H9 (cell line): ENCODE data around the gene S1PR2. TPM values are rescaled to one million over a fixed set of nuclear protein-coding genes. Genes with fewer than 3 reads are reported as not detected.

ENCODE experiments used
- DNase-seq: peaks from one replicate; pipeline ENCODE4 v3.0.0-alpha.2; 2017
- H2AFZ ChIP-seq: one replicate; pipeline ENCODE4 v1.6.1; 2013; ENCODE audit warnings: mild to moderate bottlenecking, low read length, control low read depth, moderate library complexity
- H2AK5ac ChIP-seq: 2 replicates; pipeline ENCODE4 v1.6.1; 2013; ENCODE audit warnings: low read length, control low read depth, mixed read lengths; ENCODE audit not compliant: insufficient read length
- H2BK120ac ChIP-seq: one replicate; pipeline ENCODE4 v1.6.1; 2013; ENCODE audit warnings: low read depth, mild to moderate bottlenecking, low read length, control low read depth, inconsistent platforms; ENCODE audit not compliant: poor library complexity, severe bottlenecking
- H2BK12ac ChIP-seq: 2 replicates; pipeline ENCODE4 v1.6.1; 2013; ENCODE audit warnings: low read length, control low read depth, mixed read lengths, low read depth; ENCODE audit not compliant: insufficient read length
- H2BK15ac ChIP-seq: 2 replicates; pipeline ENCODE4 v1.6.1; 2013; ENCODE audit warnings: low read depth, low read length, control low read depth
- H2BK20ac ChIP-seq: one replicate; pipeline ENCODE4 v1.6.1; 2013; ENCODE audit warnings: low read depth, mild to moderate bottlenecking, low read length, control low read depth, inconsistent platforms; ENCODE audit not compliant: poor library complexity, severe bottlenecking
- H2BK5ac ChIP-seq: 2 replicates; pipeline ENCODE4 v1.6.1; 2013; ENCODE audit warnings: low read length, control low read depth, mixed read lengths; ENCODE audit not compliant: insufficient read length
- H3K14ac ChIP-seq: 2 replicates; pipeline ENCODE4 v1.6.1; 2013; ENCODE audit warnings: low read length, control low read depth; ENCODE audit not compliant: insufficient read depth
- H3K18ac ChIP-seq: 2 replicates; pipeline ENCODE4 v1.6.1; 2013; ENCODE audit warnings: low read depth, mild to moderate bottlenecking, mixed read lengths, low read length, control low read depth; ENCODE audit not compliant: insufficient read length
- H3K23ac ChIP-seq: 2 replicates; pipeline ENCODE4 v1.6.1; 2013; ENCODE audit warnings: low read length, control low read depth, mixed read lengths, low read depth; ENCODE audit not compliant: insufficient read length
- H3K23me2 ChIP-seq: 2 replicates; pipeline ENCODE4 v1.6.1; 2013; ENCODE audit warnings: low read depth, mild to moderate bottlenecking, mixed read lengths, low read length, control low read depth; ENCODE audit not compliant: insufficient read length, poor library complexity, severe bottlenecking
- H3K27ac ChIP-seq: 2 replicates; pipeline ENCODE4 v1.5.1; 2013; ENCODE audit warnings: low read length, control low read depth, mixed read lengths, low read depth; ENCODE audit not compliant: insufficient read length
- H3K27me3 ChIP-seq: 2 replicates; pipeline ENCODE4 v1.6.1; 2013; ENCODE audit warnings: low read length, control low read depth, inconsistent platforms; ENCODE audit not compliant: insufficient read depth
- H3K4ac ChIP-seq: 2 replicates; pipeline ENCODE4 v1.6.1; 2013; ENCODE audit warnings: low read depth, mild to moderate bottlenecking, control low read depth, inconsistent platforms, low read length, moderate library complexity
- H3K4me1 ChIP-seq: 2 replicates; pipeline ENCODE4 v1.6.1; 2013; ENCODE audit warnings: low read length, control low read depth, inconsistent platforms; ENCODE audit not compliant: insufficient read depth
- H3K4me2 ChIP-seq: 2 replicates; pipeline ENCODE4 v1.6.1; 2013; ENCODE audit warnings: low read length, control low read depth, mixed read lengths; ENCODE audit not compliant: insufficient read length, insufficient read depth
- H3K56ac ChIP-seq: 2 replicates; pipeline ENCODE4 v1.6.1; 2013; ENCODE audit warnings: low read depth, mild to moderate bottlenecking, mixed read lengths, low read length, control low read depth; ENCODE audit not compliant: insufficient read length
- H3K79me1 ChIP-seq: 2 replicates; pipeline ENCODE4 v1.6.1; 2013; ENCODE audit warnings: low read depth, mild to moderate bottlenecking, moderate library complexity, low read length, control low read depth, inconsistent platforms; ENCODE audit not compliant: insufficient read depth, poor library complexity, severe bottlenecking
- H3K79me2 ChIP-seq: 2 replicates; pipeline ENCODE4 v1.6.1; 2013; ENCODE audit warnings: low read length, control low read depth, inconsistent platforms; ENCODE audit not compliant: insufficient read depth
- H3K9ac ChIP-seq: 2 replicates; pipeline ENCODE4 v1.6.1; 2013; ENCODE audit warnings: low read length, control low read depth, mixed read lengths; ENCODE audit not compliant: insufficient read length; ENCODE audit errors: extremely low read depth
- H3K9me3 ChIP-seq: one replicate; pipeline ENCODE4 v1.6.1; 2013; ENCODE audit warnings: low read depth, low read length, inconsistent platforms; ENCODE audit not compliant: control insufficient read depth
- H3T11ph ChIP-seq: one replicate; pipeline ENCODE4 v1.6.1; 2013; ENCODE audit warnings: mild to moderate bottlenecking, low read length, control low read depth, inconsistent platforms
- H4K20me1 ChIP-seq: one replicate; pipeline ENCODE4 v1.6.1; 2013; ENCODE audit not compliant: control insufficient read depth, insufficient read length, insufficient read depth
- H4K5ac ChIP-seq: 2 replicates; pipeline ENCODE4 v1.6.1; 2013; ENCODE audit warnings: low read depth, mild to moderate bottlenecking, mixed read lengths, low read length, control low read depth; ENCODE audit not compliant: insufficient read length
- H4K8ac ChIP-seq: replicated peaks from 2 replicates; pipeline ENCODE4 v1.6.1; 2013; ENCODE audit warnings: low read length, control low read depth, mixed read lengths, low read depth; ENCODE audit not compliant: insufficient read length
- H4K91ac ChIP-seq: 2 replicates; pipeline ENCODE4 v1.6.1; 2013; ENCODE audit warnings: low read depth, mild to moderate bottlenecking, moderate library complexity, mixed read lengths, low read length, control low read depth; ENCODE audit not compliant: insufficient read length
- H3K27ac Mint-ChIP-seq, 3 experiments: 2 replicates in 2 of 3; 3 replicates in 1 of 3; pipeline ENCODE4 v1.8.0; 2020 to 2021; ENCODE audit warnings: mixed read lengths in 3 of 3, mild to moderate bottlenecking in 1 of 3, moderate library complexity in 1 of 3
- H3K27me3 Mint-ChIP-seq: 2 replicates; pipeline ENCODE4 v1.8.0; 2021; ENCODE audit warnings: low read depth, mild to moderate bottlenecking, moderate library complexity, mixed read lengths
- H3K36me3 Mint-ChIP-seq, 3 experiments: 2 replicates in 2 of 3; 3 replicates in 1 of 3; pipeline ENCODE4 v1.8.0; 2020 to 2021; ENCODE audit warnings: low read depth in 3 of 3, mixed read lengths in 3 of 3; ENCODE audit not compliant: insufficient read depth in 1 of 3
- H3K4me1 Mint-ChIP-seq, 2 experiments: 2 replicates each; pipeline ENCODE4 v1.8.0; 2020; ENCODE audit warnings: mixed read lengths in 2 of 2
- H3K4me3 Mint-ChIP-seq, 2 experiments: 2 replicates in 1 of 2; 3 replicates in 1 of 2; pipeline ENCODE4 v1.8.0; 2020 to 2021; ENCODE audit warnings: mild to moderate bottlenecking in 2 of 2, mixed read lengths in 2 of 2, moderate library complexity in 1 of 2
- H3K9me3 Mint-ChIP-seq, 2 experiments: 2 replicates in 1 of 2; 3 replicates in 1 of 2; pipeline ENCODE4 v1.8.0; 2020; ENCODE audit warnings: mild to moderate bottlenecking in 2 of 2, mixed read lengths in 2 of 2, moderate library complexity in 1 of 2
- WGBS: extraction: QIAGEN DNeasy Blood & Tissue Kit; methylation state at CpG from one replicate; pipeline ENCODE4 v1.1.7; 2013; ENCODE audit warnings: missing lambda C conversion rate, low lambda C conversion rate, mixed read lengths; ENCODE audit not compliant: insufficient read length; ENCODE audit errors: extremely low coverage; 5-methylcytosine and 5-hydroxymethylcytosine counted together
- total RNA-seq: library from RNA; stranded (reverse); gene quantifications from 2 replicates; pipeline ENCODE4 v1.2.1, GENCODE V29; 2021
- TF ChIP-seq, protein P1 (sequence below): fragments of 200-600 bp; sonication (generic); conservative IDR thresholded peaks from 3 replicates; pipeline ENCODE4 v1.8.0; 2021; ENCODE audit warnings: antibody characterized with exemption, mild to moderate bottlenecking

The S1PR2 gene
- total RNA-seq, 1 experiment from 2014 or later: 11.5 TPM

DNA sequence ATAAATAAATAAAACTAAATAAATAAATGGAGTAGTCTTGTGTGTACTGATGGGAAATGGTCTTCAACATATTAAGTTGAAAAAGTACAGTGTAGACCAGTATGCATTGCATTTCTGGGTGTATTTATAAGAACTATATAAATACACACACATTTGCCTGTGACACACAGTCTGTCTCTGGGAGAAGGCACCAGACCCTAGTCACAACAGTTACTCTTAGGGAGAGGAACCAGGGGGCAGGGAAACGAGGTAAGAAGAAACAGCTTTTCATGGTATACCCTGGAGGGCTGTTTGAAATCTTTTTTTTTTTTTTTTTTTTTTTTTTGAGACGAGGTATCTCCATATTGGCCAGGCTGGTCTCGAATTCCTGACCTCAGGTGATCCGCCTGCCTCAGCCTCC, 2.8 kb upstream of the S1PR2 start:
- H3K4me1 ChIP-seq: no peaks in the 10 kb centered on the region
- H2BK15ac ChIP-seq: no peak overlapping the region
- H3K4me3 Mint-ChIP-seq: no peak overlapping the region
- no peaks in the 10 kb centered on the region for H4K20me1 ChIP-seq
- H3K4me2 ChIP-seq: no peak overlapping the region
- no peak overlapping the region for H2AK5ac ChIP-seq
- H2BK20ac ChIP-seq: no peak overlapping the region
- peaks cover 13% of the 10 kb centered on the region for H3K23me2 ChIP-seq
- TF ChIP-seq, protein P1, sequence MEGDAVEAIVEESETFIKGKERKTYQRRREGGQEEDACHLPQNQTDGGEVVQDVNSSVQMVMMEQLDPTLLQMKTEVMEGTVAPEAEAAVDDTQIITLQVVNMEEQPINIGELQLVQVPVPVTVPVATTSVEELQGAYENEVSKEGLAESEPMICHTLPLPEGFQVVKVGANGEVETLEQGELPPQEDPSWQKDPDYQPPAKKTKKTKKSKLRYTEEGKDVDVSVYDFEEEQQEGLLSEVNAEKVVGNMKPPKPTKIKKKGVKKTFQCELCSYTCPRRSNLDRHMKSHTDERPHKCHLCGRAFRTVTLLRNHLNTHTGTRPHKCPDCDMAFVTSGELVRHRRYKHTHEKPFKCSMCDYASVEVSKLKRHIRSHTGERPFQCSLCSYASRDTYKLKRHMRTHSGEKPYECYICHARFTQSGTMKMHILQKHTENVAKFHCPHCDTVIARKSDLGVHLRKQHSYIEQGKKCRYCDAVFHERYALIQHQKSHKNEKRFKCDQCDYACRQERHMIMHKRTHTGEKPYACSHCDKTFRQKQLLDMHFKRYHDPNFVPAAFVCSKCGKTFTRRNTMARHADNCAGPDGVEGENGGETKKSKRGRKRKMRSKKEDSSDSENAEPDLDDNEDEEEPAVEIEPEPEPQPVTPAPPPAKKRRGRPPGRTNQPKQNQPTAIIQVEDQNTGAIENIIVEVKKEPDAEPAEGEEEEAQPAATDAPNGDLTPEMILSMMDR: no peak
- H2AFZ ChIP-seq: no peak overlapping the region
- no peak overlapping the region for H2BK12ac ChIP-seq
- H3K79me2 ChIP-seq: no peaks in the 10 kb centered on the region
- H3K27ac Mint-ChIP-seq: no peak overlapping the region
- no peak overlapping the region for H2BK5ac ChIP-seq
- no peak overlapping the region for H3K56ac ChIP-seq
- H2BK120ac ChIP-seq: no peak overlapping the region
- no peak overlapping the region for H3K18ac ChIP-seq
- no CpG with 5 or more reads among the region's 4 CpGs for WGBS
- peaks cover 8 to 17% of the 10 kb centered on the region in 2 experiments; a peak in 3 of 4 replicates for H3K4me1 Mint-ChIP-seq
- no peak overlapping the region for H4K8ac ChIP-seq
- H3K36me3 Mint-ChIP-seq: no peaks in the 10 kb centered on the region
- no peaks in the 10 kb centered on the region for H3K79me1 ChIP-seq
- no peak overlapping the region for H3K27ac ChIP-seq
- no peaks in the 10 kb centered on the region for H3K9me3 ChIP-seq
- no peak overlapping the region for H4K91ac ChIP-seq
- no peak overlapping the region for H3K4ac ChIP-seq
- H3T11ph ChIP-seq: no peak overlapping the region
- H3K27me3 Mint-ChIP-seq: no peaks in the 10 kb centered on the region; the same call in none of the 2 replicates
- no peak for DNase-seq
- H3K9me3 Mint-ChIP-seq: no peaks in the 10 kb centered on the region; a peak in 1 of 5 replicates
- H3K23ac ChIP-seq: no peak overlapping the region
- no peaks in the 10 kb centered on the region for H3K27me3 ChIP-seq
- H3K9ac ChIP-seq: no peak overlapping the region
- H4K5ac ChIP-seq: no peak overlapping the region
- no peak overlapping the region for H3K14ac ChIP-seq
